Fibroblast of the aortic adventitia (primary cell): ENCODE data around the gene REV1. TPM values are rescaled to one million over a fixed set of nuclear protein-coding genes. Genes with fewer than 3 reads are reported as not detected.

Experiments
- DNase-seq: peaks from one replicate; pipeline ENCODE4 v3.0.0-alpha.2; 2010; ENCODE audit warnings: low read depth
- H3K4me3 ChIP-seq: 2 replicates; pipeline ENCODE4 v1.5.1; 2011; ENCODE audit warnings: low read depth, mild to moderate bottlenecking, control low read depth, low read length, moderate library complexity
- total RNA-seq: library from RNA; depleted of rRNA; stranded (reverse); fragments of >200 nt; gene quantifications from 2 replicates; pipeline ENCODE4 v1.2.3, GENCODE V29; 2012; ENCODE audit warnings: low replicate concordance
- TF ChIP-seq, protein P1 (sequence below): IDR thresholded peaks from 2 replicates; pipeline ENCODE4 v1.5.1; 2011; ENCODE audit warnings: mild to moderate bottlenecking, low read length, control low read depth, inconsistent platforms; ENCODE audit not compliant: insufficient read depth

REV1 gene
- total RNA-seq, 1 donor: 36.2 TPM

DNA sequence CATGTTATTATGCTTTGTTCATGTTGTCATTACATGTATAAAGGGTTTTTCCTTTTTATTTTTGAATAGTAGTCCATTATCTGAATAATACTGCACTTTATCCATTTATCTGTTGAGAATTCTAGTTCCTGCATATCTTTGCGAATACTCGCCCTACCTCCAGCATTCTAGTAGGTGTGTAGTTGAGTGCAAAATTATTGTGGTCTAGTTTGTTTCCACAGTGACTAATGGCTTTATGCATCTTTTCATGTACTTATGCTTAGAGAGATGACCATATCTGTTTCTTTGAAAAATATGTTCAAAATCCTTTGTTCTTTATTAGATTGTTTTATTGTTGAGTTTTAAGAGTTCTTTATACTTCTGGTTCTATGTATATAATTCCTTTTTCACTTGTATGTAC lies 103.8 kb downstream of the REV1 start:
- DNase-seq: no peak
- H3K4me3 ChIP-seq: no peak overlapping the region
- TF ChIP-seq, protein P1, sequence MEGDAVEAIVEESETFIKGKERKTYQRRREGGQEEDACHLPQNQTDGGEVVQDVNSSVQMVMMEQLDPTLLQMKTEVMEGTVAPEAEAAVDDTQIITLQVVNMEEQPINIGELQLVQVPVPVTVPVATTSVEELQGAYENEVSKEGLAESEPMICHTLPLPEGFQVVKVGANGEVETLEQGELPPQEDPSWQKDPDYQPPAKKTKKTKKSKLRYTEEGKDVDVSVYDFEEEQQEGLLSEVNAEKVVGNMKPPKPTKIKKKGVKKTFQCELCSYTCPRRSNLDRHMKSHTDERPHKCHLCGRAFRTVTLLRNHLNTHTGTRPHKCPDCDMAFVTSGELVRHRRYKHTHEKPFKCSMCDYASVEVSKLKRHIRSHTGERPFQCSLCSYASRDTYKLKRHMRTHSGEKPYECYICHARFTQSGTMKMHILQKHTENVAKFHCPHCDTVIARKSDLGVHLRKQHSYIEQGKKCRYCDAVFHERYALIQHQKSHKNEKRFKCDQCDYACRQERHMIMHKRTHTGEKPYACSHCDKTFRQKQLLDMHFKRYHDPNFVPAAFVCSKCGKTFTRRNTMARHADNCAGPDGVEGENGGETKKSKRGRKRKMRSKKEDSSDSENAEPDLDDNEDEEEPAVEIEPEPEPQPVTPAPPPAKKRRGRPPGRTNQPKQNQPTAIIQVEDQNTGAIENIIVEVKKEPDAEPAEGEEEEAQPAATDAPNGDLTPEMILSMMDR: no peak

DNA sequence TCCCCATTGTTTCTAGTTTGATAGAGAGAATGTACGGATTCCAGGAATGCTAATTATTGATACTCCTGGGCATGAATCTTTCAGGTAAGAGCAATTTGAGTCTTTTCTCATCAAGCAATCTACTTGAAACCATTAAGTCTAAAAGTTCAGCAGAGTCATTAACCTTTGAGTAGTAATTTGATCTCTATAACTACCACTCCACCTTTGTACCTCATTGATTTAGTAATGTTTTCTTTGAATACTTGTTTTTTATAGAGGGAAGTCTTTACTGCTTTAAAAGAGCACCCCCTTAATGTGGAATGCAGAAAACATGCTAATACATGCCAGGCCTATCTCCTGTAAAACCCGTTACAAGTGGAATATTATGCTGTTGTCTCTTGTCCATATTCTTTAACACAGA lies 107.7 kb downstream of the REV1 start:
- no peak for DNase-seq
- TF ChIP-seq, protein P1: no peak
- no peak overlapping the region for H3K4me3 ChIP-seq

DNA sequence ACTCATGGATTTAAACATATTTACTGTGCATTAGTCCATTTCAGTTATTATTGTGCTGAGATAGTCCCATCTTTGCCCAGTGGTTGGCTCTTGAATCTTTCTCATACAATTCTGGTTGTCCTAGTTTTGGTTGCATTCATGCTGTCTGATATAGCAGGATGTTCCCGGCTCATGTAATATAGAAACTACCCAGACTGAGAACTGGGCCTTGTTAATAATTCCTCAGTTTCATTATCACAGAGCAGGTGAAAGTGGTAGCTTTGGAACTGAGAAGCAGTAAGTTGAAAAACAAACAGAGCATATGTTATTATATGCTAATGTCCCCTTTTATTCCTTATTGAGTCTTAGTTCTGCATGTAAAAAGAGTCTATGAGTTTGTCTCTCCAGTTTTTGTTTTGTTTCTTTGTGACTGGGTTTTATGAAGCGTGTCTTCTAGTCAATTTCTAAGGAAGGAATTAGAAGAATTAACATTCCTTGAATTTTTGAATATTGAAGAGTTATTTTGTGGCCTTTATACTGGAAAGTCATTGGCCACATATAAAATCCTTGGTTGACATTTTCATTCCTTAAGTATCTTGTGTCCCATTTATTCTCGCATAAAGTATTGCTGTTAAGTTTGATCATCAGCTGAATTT lies 109.3 kb downstream of the REV1 start:
- no peak for DNase-seq
- H3K4me3 ChIP-seq: no peak overlapping the region
- TF ChIP-seq, protein P1: no peak

DNA sequence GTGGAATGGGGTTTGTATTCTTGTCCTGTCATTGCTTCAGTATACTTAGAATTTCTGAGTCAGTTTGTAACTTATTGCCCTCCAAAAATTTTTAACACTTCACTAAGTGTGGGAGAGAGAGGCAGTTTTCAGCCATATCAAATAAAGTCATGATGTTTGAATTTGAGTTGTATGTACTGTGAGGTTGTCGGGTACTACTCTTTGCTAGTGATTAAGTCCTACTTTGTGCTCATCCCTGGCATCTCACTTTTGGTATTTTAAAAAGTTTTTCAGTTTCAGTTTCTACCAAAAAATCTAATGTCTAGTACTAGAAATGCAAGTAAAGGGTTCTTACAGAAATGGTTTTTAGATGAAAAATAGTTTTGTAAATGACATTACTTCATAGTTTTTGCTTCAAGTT lies 111.9 kb downstream of the REV1 start:
- no peak overlapping the region for H3K4me3 ChIP-seq
- TF ChIP-seq, protein P1: no peak
- no peak for DNase-seq

DNA sequence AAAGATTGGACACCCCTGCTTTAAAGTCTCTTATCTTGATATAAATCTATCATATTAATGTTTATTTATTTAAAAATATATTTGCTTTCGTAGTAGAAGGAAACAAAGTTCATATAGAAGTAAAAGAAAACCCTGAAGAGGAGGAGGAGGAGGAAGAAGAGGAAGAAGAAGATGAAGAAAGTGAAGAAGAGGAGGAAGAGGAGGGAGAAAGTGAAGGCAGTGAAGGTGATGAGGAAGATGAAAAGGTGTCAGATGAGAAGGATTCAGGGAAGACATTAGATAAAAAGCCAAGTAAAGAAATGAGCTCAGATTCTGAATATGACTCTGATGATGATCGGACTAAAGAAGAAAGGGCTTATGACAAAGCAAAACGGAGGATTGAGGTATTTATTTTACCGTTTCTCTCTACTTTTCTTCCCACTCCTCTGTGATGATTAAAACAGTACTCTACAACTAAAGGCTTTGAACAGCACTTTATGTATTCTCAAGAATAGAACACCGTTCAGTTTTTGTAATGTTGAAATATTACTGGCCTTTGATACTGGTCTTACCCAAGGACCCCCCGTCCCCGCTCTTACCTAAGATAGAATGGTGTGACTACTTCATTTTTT lies 113.5 kb downstream of the REV1 start:
- no peak for DNase-seq
- TF ChIP-seq, protein P1: no peak
- H3K4me3 ChIP-seq: no peak overlapping the region

DNA sequence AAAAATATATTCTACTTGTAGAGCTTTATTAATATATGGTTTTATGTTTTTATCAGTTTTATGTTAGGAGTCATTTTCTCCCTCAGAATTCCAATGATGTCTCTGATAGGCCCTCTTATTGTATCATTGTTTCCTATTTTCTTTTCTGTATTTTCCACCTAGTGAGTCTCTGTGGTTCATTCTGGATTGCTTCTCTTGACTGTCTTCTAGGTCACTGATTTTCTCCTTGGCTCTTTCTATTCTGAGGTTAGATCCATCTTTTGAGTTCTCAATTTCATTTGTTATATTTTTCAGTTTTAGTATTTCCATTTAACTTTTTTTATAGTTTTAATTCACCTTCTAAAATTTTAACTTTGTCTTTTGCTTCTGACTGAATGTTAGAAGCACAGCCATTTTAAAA lies 115.1 kb downstream of the REV1 start:
- DNase-seq: no peak
- TF ChIP-seq, protein P1: no peak
- H3K4me3 ChIP-seq: no peak overlapping the region
